Fibroblast of gingiva (primary cell): Measurements from ENCODE around the gene FA2H.
"Not testable (repeated sequence)": the region's sequence is repeated elsewhere in the genome, so short reads cannot be mapped to it uniquely, and the experiment has no call there.

Experiments
- DNase-seq: peaks from one replicate; pipeline ENCODE4 v3.0.0-alpha.2; 2011; ENCODE audit warnings: low read depth

The FA2H gene

DNA sequence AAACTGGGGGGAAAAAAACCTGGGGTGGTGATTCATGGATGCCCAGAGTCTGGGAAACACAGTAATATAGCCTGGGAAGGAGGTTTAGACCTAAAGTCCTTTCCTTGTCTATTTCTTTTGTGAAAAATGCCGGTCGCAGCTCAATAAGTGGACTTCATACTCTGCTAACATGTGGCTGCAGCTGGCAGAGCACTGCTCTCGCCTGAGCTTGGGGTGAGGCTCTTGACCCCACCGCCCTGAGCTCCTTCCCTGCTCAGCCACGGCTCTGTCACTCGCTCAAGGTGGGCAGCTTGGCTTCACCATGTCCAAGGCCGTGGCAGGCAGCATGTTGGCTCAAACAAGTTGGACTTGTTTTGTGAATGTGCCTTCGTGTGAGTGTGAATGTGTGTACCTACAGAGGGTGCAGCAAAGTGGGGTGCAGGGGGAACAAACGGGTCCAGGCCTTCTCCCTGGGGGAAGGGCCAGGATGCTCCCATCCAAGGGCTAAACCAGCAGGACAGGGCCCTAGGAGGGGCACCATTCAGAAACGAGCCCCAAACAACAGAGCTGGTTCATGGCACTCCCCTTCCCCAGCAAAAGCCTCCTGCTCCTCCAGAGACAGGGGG lies 4.9 kb downstream of the FA2H start:
- no peak for DNase-seq

DNA sequence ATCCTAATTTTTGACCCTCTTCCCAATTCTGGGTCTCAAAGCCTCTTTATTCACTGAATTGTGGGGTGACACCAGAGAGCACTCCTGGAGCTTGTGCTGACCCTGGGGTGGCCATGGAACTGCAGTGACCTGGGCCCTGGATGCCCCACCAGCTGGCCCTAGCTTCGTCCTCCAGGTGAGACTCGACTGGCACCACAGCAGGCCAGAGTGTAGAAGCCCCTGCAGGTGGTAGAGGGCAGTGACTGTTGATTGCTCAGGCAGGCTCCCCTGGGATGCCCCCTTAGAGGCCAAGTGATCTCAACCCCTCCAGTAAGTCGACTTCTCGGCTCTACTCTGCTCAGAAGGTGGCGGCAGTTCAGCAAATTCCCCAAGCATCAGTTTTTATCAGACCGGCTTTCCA lies 6.4 kb downstream of the FA2H start:
- DNase-seq: no peak

DNA sequence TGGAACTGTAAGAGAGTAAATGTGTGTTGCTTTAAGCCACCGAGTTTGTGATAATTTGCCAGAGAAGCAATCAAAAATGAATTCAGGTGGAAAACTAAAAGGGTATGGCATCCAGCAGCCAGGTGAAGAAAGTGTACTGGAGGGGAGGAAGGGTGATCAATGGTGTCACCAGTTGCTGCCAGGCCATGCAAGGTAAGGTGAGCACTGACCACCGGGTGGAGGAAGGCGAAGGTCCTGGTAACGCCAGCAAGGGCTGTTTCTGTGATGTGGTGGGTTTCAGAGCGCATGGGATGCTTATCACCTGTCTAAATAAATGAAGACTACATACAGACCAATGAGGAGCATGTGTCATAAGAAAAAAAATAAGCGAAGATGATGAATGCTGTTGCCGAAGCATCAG lies 6.9 kb downstream of the FA2H start:
- DNase-seq: no peak

DNA sequence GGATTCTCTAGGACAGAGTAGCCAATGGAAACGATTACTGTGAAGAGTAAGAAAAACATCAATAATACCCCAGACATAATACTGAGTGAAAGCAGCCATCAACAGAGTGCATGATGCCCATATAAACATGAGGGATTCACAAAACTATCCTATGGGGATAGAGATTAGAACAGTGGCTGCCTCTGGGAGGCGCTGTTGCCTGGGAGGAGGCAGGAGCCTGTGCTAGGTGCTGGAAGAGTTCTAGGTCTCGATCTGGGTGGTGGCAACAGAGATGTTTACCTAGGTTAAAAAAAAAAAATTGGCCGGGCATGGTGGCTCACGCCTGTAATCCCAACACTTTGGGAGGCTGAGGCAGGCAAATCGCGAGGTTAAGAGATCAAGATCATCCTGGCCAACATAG lies 7.9 kb downstream of the FA2H start:
- DNase-seq: no peak

DNA sequence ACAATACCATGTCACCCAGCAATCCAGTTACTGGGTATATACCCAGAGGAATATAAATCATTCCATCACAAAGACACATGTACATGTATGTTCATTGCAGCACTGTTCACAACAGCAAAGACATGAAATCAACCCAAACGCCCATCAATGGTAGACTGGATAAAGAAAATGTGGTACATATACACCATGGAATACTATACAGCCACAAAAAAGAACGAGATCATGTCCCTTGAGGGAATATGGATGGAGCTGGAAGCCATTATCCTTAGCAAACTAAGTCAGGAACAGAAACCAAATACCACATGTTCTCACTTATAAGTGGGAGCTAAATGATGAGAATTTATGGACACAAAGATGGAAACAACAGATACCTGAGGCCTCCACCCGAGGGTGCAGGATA lies 10.4 kb downstream of the FA2H start:
- DNase-seq: not testable (repeated sequence)

DNA sequence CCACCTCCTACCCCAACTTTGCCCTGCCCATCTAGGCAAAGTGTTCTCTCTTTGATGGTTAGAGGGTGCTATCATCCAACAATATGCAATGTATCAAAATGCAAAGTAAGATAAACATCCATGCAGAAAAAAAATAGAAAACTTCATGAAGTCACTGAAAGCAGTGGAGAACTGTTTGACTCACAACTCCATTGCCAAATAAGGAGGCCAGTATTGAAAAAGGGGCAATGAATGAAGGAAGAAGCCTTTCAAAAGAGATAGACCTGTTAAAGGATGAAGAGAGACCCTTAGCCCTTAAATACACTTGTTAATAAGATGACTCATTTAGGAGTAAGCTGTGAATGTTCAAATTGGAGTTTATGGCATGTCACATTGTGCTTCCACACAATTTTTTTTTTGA lies 13.0 kb downstream of the FA2H start:
- DNase-seq: no peak

DNA sequence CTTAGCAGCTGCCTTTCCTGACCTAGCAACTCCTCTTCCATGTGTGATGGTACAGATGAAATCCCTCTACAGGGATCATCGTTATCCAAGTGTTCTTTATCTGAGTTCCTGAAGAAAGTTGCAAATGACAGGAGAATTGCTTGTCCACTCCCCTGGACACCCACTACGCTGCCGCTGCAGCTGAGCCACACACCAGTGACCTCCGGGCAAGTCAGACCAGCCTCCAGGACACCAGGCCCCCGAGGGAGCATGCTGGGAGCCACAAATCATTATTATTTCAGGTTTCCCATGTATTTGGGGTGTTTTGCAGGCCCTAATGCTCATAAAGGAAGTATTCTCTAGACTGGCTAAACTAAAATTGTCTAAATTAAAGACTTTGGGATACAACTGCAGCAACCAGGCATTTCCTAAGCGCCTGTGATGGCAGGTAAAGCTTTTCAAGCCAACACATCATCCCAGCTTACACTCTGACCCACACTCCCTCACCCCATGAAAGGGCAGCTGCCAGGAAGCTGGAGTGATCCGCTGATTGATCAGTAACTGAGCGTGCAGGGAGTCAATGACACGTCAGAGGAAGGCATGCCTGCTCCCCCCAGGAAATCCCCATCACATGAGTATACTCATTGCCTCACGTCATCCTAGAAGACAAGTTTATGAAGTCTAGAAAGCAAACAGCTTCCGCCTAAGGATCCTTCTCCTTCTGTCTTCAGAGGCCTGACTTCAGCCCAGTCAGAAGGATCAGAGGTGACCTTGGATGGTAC lies 14.4 kb downstream of the FA2H start:
- no peak for DNase-seq

DNA sequence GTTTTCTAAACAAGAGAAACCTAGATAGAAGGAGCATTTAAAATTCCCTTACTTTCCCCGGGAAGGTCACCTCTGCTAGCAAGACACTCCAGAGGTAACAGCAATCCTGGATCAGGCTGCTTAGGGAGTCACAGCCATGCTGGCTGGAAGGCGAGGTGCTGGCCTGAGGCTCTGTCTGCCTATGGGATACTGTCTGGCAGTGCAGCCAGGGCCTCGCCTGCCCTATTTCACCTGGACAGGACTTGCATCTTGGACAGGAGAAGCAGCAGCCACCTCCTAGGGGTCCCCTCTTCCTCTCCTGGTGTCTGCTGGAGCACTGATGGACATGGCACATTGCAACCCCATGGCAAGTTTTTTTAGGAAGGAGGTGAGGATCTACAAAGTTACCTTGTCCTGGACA lies 15.1 kb downstream of the FA2H start:
- no peak for DNase-seq

DNA sequence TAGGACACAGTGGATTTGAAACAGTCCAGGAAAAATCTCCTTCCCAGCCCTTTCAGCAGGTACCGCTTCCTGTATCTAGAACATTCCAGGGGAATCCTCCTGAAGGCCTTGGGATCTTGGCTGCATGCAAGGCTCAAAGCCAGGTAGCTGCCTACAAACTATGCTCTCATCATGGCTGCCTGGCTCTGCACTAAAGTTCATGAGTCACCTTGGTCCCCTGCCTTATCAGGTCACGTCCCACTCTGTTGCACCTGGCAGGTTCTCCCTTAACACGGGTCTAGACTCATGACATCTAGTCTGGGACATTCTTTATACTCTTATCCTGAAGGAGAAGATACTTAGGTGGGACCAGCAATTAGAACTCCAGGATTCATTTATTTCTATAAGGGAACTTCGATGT lies 15.8 kb downstream of the FA2H start:
- DNase-seq: no peak

DNA sequence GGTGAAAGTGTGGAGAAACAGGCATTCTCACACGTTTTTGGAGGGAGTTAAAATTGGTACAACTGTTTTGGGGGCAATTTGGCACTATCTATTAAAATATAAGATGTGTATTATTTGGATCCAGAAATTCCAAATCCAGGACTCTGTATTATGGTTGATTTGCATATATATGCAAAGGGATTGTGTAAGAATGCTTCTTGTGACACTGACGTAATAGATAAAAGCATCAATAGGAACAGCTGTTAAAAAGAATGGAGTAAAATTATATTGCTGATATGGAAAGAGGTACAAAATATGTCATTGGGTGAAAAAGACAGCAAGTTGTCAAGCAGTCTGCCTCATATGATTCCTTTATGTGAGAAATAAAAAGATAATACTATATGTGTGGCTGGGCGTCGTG lies 17.3 kb downstream of the FA2H start:
- no peak for DNase-seq

DNA sequence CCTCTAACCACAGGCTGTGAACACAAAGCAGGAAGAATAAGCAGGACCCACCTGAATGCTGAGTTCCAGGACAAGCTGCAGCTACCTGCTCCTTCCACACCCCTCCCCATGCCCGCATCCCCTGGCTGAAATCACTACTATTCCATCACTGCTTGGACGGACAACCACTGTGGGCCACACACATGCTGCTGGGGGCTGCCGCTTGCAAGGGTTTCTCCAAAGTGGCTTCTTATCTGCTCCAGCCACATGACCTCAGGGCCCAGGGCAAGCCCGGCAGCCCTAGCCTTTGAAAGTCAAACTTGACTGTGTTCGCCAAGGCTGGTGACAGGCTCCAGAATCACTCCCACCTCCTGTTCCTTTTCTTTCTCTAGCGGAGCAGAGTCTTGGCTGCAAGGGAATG lies 18.4 kb downstream of the FA2H start:
- no peak for DNase-seq

DNA sequence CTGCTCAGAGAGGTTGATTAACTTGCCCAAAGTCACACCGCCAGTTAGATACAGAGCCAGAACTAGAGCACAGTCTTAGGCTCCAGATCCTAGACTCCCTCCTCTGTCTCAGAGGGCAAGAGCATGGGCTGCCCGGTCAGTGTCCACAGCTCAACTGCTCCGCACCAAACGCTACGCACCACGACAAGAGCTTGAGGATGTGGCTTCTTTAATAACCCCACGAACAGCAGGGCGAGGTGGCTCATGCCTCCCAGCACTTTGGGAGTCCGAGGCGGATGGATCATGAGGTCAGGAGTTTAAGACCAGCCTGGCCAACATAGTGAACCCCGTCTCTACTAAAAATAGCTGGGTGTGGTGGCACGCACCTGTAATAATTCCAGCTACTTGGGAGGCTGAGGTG lies 21.4 kb downstream of the FA2H start:
- DNase-seq: no peak

DNA sequence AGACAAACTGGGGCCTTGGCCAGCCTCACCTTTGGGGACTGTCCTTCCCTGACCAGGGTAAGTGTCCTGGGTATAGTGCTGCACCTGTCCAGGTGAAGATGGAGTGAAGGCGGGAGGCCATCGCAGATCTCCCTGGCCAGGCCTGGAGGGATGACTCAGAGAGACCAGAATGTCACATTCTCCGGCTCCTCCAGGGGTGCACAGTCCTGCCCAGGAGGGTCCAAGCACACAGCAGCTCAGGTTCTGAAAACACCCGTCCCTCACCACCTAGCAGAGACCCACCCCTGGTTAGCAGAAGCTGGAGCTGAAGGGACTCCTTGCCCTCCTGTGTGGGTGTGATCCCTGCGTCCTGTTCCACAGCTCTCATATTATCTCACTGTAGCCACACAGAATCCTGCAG lies 21.9 kb downstream of the FA2H start:
- DNase-seq: no peak

DNA sequence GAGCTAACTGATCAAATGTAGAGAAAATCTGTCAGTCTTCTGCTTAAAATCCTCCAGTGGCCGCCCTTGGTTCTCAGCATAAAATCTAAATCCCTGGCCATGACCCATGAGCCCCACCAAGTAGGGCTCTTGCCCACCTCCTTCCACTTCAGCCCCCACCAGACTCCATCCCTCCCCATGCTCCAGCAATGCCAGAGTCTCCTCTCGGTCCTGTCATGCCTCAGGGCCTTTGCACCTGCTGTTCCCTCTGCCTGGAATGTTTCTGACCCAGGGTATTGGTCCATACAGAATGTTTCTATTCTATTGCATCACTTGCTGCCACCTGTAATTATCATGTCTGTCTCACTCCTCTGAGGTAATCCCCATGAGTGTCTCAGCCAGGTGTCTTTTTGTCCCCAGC lies 22.4 kb downstream of the FA2H start:
- no peak for DNase-seq

DNA sequence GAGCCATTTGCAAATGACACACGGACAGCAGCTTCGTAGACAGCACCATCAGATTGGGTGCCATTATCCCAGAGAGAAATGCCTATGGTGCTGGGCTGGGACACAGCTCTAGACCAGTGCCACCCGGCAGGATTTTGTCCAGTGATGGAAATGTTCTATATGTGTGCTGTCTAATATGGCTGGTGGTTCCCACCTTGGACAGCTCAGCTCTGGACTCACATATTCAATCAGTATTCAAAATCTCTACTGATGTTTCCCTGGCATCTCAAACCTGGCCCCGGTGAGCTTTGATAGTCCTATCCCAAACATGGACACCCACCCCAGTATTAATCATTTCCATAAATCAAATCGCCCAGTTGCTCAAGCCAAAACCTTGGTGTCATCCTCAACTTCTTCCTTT lies 23.0 kb downstream of the FA2H start:
- DNase-seq: no peak

DNA sequence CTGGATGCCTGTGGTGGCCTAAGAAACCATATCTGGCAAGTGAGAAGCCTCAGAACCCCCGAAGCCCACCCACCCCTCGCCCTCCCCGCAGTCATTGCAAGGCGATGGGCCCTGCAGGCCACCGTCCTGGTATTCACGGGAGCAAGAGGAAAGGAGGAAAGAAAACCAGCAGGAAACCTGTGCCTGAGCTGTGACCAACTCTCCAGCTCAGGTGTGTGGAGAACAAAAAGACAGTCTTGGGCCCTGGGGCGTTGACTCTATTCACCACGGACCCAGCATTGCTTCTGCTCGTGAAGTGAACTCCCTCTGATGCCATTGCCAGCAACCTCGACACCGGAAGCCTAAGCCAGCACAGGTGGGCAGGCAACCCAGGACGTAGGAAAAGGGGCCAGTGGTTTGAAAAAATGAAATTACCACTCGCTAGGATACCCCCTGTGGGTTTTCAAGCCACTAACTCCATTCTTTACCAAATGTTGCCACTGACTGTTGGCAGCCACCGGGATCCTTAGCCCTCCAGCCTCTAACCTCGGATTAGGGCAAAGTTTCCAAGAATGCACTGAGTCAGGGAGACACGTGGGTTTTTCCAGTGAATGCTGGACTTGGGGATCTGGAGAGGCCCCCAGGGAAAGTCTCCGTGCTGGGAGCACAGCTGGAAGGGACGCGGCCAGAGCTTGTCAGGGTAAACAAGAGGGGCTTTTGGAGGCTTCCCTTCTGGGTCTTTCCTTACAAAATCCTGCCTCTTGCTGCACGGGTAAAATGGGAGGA lies 25.1 kb downstream of the FA2H start:
- no peak for DNase-seq

DNA sequence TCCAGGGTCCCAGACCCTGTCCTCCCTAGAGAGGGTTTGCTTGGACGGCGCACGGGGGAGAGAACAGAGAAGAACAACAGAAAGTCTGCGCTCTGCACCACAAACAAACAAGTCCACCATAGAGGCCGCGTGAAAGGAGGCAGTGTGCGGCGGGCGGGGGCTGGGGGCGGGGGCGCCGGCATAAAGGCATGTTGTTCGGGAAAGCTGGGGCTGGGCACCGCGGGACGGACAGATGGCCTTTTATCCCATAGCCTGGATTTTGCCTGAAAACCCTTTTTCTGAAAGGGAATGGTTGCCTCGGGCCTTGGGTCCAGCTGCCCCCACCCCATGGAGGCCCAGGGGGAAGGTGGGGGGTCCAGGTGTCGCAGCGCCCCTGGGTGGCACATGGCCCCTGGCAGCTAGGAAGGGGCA lies 26.0 kb downstream of the FA2H start:
- DNase-seq: no peak

DNA sequence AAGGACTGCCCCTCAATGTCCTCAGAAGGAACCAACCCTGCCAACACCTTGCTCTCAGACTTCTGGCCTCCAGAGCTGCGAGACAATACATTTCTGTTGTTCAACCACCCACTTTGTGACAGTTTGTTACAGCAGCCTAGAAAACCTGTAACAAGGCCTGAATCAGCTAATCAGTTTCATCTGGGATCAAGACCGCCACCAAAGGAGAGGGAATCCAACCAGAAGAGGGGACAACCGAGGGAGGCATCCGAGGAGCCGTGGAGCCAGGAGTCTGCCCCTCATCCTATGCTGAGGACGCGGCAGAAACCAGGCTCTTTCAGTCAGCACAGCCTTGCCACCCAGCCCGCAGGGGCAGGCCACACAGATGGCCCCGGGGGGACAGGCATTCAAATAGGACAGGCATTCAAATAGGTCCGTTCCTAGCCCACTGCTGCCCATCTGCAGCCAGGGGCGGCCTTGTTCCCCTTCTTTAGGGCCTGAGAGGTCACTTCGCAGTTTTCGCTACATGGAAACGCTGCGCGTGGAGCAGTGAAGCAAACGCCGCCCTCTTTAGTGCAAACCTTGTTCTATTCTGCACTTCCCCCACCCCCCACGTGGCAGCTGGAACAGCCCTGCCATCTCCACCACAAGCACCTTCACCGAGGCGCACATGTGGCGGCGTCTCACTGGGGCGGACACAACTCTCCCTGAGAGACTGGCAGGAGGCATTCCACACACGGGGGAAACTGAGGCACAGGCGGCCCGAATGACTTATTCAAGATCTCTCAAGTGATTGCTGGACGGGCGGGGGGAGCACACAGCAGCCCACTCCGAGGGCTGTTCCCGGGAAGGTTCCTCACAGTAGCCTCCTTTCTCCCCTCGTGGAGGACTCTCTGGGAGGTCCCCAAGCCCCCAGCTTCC lies 26.7 kb downstream of the FA2H start:
- DNase-seq: no peak

DNA sequence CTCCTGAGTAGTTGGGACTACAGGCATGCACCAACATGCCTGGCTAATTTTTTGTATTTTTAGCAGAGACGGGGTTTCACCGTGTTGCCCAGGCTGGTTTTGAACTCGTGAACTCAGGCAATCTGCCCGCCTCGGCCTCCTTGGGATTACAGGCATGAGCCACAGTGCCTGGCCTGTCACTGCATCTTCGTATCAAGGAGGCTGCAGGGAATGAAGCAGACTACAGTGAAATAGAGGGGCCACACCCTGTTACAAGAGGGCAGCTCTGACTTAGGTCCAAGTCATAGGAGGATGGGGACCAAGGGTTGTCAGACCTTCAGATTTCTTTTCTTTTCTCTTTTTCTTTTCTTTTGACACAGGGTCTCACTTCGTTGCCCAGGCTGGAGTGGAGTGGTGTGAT lies 28.7 kb downstream of the FA2H start:
- no peak for DNase-seq

DNA sequence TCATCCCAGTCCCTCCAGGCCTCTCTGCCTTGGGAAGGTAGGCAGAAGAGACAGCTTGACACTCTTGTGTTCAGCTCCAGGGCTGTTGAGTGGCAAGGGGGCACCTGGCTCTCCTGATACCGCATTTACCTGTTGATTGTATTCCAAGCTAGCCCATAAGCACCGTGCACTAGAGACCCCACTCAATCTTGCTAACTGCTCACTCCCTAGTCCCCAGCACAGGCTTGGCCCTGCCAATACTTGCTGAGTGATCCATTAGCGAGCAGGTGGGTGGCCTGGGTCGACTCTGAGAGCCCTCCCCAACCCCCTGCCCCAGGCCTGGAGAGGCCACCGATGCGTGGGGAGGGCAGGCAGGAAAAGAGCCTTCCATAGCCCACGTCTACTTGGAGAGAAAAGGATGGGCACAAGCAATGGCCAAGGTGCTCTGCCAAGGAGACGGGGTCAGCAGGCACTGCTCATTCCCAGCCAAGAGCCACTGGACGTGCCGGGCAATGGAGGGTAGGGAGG lies 29.5 kb downstream of the FA2H start:
- no peak for DNase-seq

DNA sequence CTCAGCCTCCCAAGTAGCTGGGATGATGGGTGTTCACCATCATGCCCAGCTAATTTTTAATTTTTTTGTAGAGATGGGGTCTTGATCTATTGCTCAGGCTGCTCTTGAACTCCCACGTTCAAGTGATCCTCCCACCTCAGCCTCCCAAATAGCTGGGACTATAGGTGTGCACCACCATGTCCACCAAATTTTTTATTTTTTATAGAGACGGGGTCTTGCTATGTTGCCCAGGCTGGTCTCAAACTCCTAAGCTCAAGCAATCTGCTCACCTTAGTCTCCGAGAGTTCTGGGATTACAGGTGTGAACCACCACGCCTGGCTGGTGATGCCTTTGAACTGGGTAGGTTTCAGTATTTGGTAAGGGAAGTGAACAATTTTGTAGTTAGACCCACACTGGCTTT lies 30.1 kb downstream of the FA2H start:
- no peak for DNase-seq

DNA sequence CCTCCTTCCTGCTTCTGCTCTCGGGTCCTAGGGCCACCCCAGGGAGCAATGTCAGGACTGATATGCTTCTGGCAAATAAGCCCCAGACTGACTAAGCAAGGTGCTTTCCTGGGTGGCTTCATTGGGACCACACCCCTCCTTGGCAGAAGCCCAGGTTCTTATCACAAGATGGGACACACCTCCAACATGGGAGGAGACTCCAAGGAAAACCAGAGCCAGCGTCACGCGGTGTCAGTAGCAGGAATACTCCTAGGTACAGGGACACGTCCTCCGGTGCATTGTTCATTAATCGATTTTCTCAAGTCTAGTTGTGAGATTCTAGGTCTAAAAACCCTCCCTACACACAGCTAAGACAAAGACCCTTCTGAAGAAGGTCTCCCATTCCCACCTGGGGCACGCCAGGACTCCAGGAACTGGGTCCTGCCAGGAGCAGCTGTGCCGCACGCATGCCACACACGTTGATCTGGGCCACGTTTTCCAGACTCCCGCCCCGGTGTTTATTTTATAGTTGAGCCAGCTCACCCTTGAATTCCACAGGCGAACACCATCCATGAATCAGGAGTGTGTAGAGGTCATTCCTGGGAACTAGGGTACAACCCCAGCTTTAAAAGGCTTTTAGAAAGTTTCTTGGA lies 30.8 kb downstream of the FA2H start:
- DNase-seq: no peak
